Peyer's patch (tissue), 4 donors: ENCODE measurements around the gene ABCA3. TPM values are rescaled to one million over a fixed set of nuclear protein-coding genes. Genes with fewer than 3 reads are reported as not detected.

Experiments used
- DNase-seq, 3 donors: peaks; one replicate each; pipeline ENCODE4 v3.0.0-alpha.2; 2017 to 2019
- H3K27ac ChIP-seq, 4 donors: fragments of 200-600 bp; sonication (generic); one replicate each; pipeline ENCODE4 v1.5.1; 2016 to 2019
- H3K27me3 ChIP-seq, 2 donors: fragments of 200-600 bp; sonication (generic); one replicate each; pipeline ENCODE4 v1.5.1; 2019
- H3K36me3 ChIP-seq, 3 donors: fragments of 200-600 bp; sonication (generic); one replicate each; pipeline ENCODE4 v1.5.1; 2016 to 2019
- H3K4me1 ChIP-seq, 4 donors: fragments of 200-600 bp; sonication (generic); one replicate each; pipeline ENCODE4 v1.5.1; 2016 to 2019
- H3K4me3 ChIP-seq, 4 donors: fragments of 200-600 bp; sonication (generic); 1 replicate in 3 of 4; 2 replicates in 1 of 4; pipeline ENCODE4 v1.5.1; 2016 to 2019; ENCODE audit warnings: mild to moderate bottlenecking in 1 of 4
- H3K9me3 ChIP-seq, 4 donors: fragments of 200-600 bp; sonication (generic); one replicate each; pipeline ENCODE4 v1.5.1; 2016 to 2019; ENCODE audit warnings: mild to moderate bottlenecking in 1 of 4
- CTCF ChIP-seq, 6 experiments: fragments of 450-650 bp in 4 of 6; fragments of 200-600 bp in 2 of 6; sonication (generic) in 1 of 6; IDR thresholded peaks; one replicate each; pipeline ENCODE4 v1.5.1; 2017 to 2019; ENCODE audit warnings: antibody characterized with exemption in 6 of 6, mild to moderate bottlenecking in 3 of 6, moderate library complexity in 1 of 6
- POLR2A ChIP-seq, 2 donors: fragments of 450-650 bp; IDR thresholded peaks; one replicate each; pipeline ENCODE4 v1.5.1; 2017; ENCODE audit warnings: antibody characterized with exemption in 2 of 2, mild to moderate bottlenecking in 2 of 2, moderate library complexity in 2 of 2
- total RNA-seq, 4 donors: library from RNA; depleted of rRNA; stranded (reverse); fragments of >200 nt; gene quantifications; one replicate each; pipeline ENCODE4 v1.1.0, GENCODE V29; 2016

Gene ABCA3
- total RNA-seq, 4 donors from 2014 or later, result 3.2 to 6.6 (median 4.6) TPM

GRCh38 chr16:2385190-2385836, 44.8 kb upstream of the ABCA3 start:
- no peaks in the 10 kb centered on the region for H3K27me3 ChIP-seq
- H3K4me3 ChIP-seq, result no peak overlapping the region
- H3K4me1 ChIP-seq, result no peaks in the 10 kb centered on the region
- peaks cover 0 to 5% (median 0%) of the 10 kb centered on the region in 4 donors for H3K9me3 ChIP-seq
- H3K36me3 ChIP-seq, result no peaks in the 10 kb centered on the region
- DNase-seq, result no peak
- no peak overlapping the region for H3K27ac ChIP-seq
- TF ChIP-seq POLR2A (IDR thresholded peaks at IDR 0.05) (no peak), CTCF (IDR thresholded peaks at IDR 0.05) (no peak)

GRCh38 chr16:2384426-2384825, 43.9 kb upstream of the ABCA3 start:
- Histone ChIP-seq H3K36me3 (no peaks in the 10 kb centered on the region), H3K9me3 (peaks cover 0 to 5% (median 0%) of the 10 kb centered on the region in 4 donors), H3K4me1 (no peaks in the 10 kb centered on the region), H3K27me3 (no peaks in the 10 kb centered on the region), H3K27ac (no peak overlapping the region), H3K4me3 (no peak overlapping the region)
- no peak for TF ChIP-seq POLR2A (IDR thresholded peaks at IDR 0.05)
- no peak for TF ChIP-seq CTCF (IDR thresholded peaks at IDR 0.05)
- no peak for DNase-seq

GRCh38 chr16:2383501-2383900, 43.0 kb upstream of the ABCA3 start:
- DNase-seq, result no peak
- no peaks in the 10 kb centered on the region for H3K4me1 ChIP-seq

GRCh38 chr16:2374644-2375043, 34.1 kb upstream of the ABCA3 start:
- Histone ChIP-seq H3K27ac (no peak overlapping the region), H3K9me3 (no peaks in the 10 kb centered on the region), H3K36me3 (no peaks in the 10 kb centered on the region), H3K4me3 (no peak overlapping the region), H3K27me3 (no peaks in the 10 kb centered on the region), H3K4me1 (no peaks in the 10 kb centered on the region)
- no peak for TF ChIP-seq CTCF (IDR thresholded peaks at IDR 0.05)
- no peak for TF ChIP-seq POLR2A (IDR thresholded peaks at IDR 0.05)
- no peak for DNase-seq

More at GRCh38 chr16:2383501-2383900, 43.0 kb upstream of the ABCA3 start:
- H3K27ac ChIP-seq, result no peak overlapping the region
- TF ChIP-seq POLR2A (IDR thresholded peaks at IDR 0.05) (no peak), CTCF (IDR thresholded peaks at IDR 0.05) (no peak)
- no peaks in the 10 kb centered on the region for H3K27me3 ChIP-seq
- no peak overlapping the region for H3K4me3 ChIP-seq
- no peaks in the 10 kb centered on the region for H3K9me3 ChIP-seq
- H3K36me3 ChIP-seq, result no peaks in the 10 kb centered on the region

- TF ChIP-seq CTCF (IDR thresholded peaks at IDR 0.05) (no peak), POLR2A (IDR thresholded peaks at IDR 0.05) (no peak)
Measured at GRCh38 chr16:2373176-2373575, 32.6 kb upstream of the ABCA3 start.

More at GRCh38 chr16:2373176-2373575, 32.6 kb upstream of the ABCA3 start:
- Histone ChIP-seq H3K9me3 (no peaks in the 10 kb centered on the region), H3K27me3 (no peaks in the 10 kb centered on the region), H3K4me1 (no peaks in the 10 kb centered on the region), H3K36me3 (no peaks in the 10 kb centered on the region), H3K4me3 (no peak overlapping the region), H3K27ac (no peak overlapping the region)
- no peak for DNase-seq
